ENCODE measurements around the gene PGA5. TPM values are rescaled to one million over a fixed set of nuclear protein-coding genes. Genes with fewer than 3 reads are reported as not detected.

Gene PGA5
- total and polyA plus RNA-seq, 10 of the 15 experiments (the other 5 are each of a cell fraction or from before 2014, with no cell fraction given) = not detected

DNA sequence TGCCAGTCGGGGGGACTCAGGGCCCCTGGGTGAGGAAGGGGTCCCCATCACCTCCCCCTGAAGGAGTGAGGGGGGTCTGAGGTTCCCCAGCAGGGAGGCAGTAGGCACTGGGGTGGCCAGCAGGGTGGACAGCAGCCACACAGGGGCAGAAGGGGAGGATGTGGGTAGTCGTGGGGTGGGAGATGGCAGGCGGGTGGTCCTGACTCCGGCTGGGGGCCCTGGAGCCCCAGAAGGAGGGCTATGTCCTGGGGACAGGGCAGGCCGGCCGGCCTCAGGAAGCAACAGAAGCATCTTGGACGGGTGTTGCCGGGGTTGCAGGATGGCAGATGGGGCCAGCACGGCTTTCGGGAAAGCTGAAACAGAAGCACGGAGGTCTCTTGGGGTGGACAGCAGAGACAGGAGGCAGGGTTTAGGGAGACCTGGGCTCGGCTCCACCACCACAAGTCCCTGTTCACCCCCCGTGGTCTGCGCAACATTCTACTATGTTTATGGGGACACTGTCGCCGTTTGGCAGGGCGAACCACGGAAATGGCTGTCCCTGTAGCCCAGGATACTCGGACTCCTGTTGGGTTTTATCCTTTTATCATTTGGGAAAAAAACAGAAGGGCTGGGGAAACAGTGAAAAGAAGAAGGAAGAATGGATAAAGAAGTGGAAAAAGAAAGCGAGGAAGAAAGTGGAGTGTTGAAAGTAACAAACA, 40.1 kb downstream of the PGA5 start (continued):
- TF ChIP-seq, protein P1, sequence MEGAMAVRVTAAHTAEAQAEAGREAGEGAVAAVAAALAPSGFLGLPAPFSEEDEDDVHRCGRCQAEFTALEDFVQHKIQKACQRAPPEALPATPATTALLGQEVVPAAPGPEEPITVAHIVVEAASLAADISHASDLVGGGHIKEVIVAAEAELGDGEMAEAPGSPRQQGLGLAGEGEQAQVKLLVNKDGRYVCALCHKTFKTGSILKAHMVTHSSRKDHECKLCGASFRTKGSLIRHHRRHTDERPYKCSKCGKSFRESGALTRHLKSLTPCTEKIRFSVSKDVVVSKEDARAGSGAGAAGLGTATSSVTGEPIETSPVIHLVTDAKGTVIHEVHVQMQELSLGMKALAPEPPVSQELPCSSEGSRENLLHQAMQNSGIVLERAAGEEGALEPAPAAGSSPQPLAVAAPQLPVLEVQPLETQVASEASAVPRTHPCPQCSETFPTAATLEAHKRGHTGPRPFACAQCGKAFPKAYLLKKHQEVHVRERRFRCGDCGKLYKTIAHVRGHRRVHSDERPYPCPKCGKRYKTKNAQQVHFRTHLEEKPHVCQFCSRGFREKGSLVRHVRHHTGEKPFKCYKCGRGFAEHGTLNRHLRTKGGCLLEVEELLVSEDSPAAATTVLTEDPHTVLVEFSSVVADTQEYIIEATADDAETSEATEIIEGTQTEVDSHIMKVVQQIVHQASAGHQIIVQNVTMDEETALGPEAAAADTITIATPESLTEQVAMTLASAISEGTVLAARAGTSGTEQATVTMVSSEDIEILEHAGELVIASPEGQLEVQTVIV (IDR thresholded peaks at IDR 0.05; ENCODE audit: borderline replicate concordance, partially characterized antibody) = no peak
- no peak for TF ChIP-seq CTCF (IDR thresholded peaks at IDR 0.05 in 2 of 3, conservative IDR thresholded peaks at IDR 0.05 in 1 of 3; ENCODE audit: control insufficient read depth in 2 of 3, extremely low read depth in 1 of 3, insufficient read depth in 1 of 3, low read depth in 3 of 3, low read length in 3 of 3)
- TF ChIP-seq, protein P2, sequence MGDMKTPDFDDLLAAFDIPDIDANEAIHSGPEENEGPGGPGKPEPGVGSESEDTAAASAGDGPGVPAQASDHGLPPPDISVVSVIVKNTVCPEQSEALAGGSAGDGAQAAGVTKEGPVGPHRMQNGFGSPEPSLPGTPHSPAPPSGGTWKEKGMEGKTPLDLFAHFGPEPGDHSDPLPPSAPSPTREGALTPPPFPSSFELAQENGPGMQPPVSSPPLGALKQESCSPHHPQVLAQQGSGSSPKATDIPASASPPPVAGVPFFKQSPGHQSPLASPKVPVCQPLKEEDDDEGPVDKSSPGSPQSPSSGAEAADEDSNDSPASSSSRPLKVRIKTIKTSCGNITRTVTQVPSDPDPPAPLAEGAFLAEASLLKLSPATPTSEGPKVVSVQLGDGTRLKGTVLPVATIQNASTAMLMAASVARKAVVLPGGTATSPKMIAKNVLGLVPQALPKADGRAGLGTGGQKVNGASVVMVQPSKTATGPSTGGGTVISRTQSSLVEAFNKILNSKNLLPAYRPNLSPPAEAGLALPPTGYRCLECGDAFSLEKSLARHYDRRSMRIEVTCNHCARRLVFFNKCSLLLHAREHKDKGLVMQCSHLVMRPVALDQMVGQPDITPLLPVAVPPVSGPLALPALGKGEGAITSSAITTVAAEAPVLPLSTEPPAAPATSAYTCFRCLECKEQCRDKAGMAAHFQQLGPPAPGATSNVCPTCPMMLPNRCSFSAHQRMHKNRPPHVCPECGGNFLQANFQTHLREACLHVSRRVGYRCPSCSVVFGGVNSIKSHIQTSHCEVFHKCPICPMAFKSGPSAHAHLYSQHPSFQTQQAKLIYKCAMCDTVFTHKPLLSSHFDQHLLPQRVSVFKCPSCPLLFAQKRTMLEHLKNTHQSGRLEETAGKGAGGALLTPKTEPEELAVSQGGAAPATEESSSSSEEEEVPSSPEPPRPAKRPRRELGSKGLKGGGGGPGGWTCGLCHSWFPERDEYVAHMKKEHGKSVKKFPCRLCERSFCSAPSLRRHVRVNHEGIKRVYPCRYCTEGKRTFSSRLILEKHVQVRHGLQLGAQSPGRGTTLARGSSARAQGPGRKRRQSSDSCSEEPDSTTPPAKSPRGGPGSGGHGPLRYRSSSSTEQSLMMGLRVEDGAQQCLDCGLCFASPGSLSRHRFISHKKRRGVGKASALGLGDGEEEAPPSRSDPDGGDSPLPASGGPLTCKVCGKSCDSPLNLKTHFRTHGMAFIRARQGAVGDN (IDR thresholded peaks at IDR 0.05) = no peak
